NCI-H1436 treated with DMSO at 0.1 percent for 48 hours (cell line): Measurements from ENCODE around the gene IRF2BPL.
"Not testable (repeated sequence)": the region's sequence is repeated elsewhere in the genome, so short reads cannot be mapped to it uniquely, and the experiment has no call there.

Experiments
- DNase-seq: peaks from one replicate; lab custom pipeline; 2025; lab: John Stamatoyannopoulos, UW

IRF2BPL gene

GRCh38 chr14:77033622-77034589 is 5.4 kb upstream of the IRF2BPL start:
- no peak for DNase-seq

- DNase-seq, result peak; percentile 80
These were observed 4.5 kb upstream of the IRF2BPL start for GRCh38 chr14:77032844-77033621.

GRCh38 chr14:77032491-77032843 is 4.0 kb upstream of the IRF2BPL start:
- DNase-seq, result no peak

GRCh38 chr14:77031759-77032490 is 3.4 kb upstream of the IRF2BPL start:
- DNase-seq, result no peak

GRCh38 chr14:77027538-77028383 is 747 bp downstream of the IRF2BPL start:
- DNase-seq, result no peak

- DNase-seq, result no peak
These were observed 1.5 kb downstream of the IRF2BPL start for GRCh38 chr14:77026930-77027537.

- no peak for DNase-seq
These were observed 2.2 kb downstream of the IRF2BPL start for GRCh38 chr14:77026166-77026929.

- no peak for DNase-seq
These were observed 2.8 kb downstream of the IRF2BPL start for GRCh38 chr14:77025744-77026165.

GRCh38 chr14:77024171-77024691 is 4.3 kb downstream of the IRF2BPL start:
- DNase-seq, result peak; percentile 24

- peak; percentile 54 for DNase-seq
These were observed 5.2 kb downstream of the IRF2BPL start for GRCh38 chr14:77023001-77023996.

- DNase-seq, result no peak
These were observed 6.2 kb downstream of the IRF2BPL start for GRCh38 chr14:77022236-77022852.

- not testable (repeated sequence) for DNase-seq
These were observed 7.1 kb downstream of the IRF2BPL start for GRCh38 chr14:77021424-77021823.

GRCh38 chr14:77018785-77019184 is 9.7 kb downstream of the IRF2BPL start:
- DNase-seq, result no peak

- DNase-seq, result no peak
These were observed 10.8 kb downstream of the IRF2BPL start for GRCh38 chr14:77017666-77018065.

GRCh38 chr14:77014734-77015133 is 13.8 kb downstream of the IRF2BPL start:
- no peak for DNase-seq

- DNase-seq, result no peak
These were observed 14.4 kb downstream of the IRF2BPL start for GRCh38 chr14:77014004-77014604.

- DNase-seq, result no peak
These were observed 16.2 kb downstream of the IRF2BPL start for GRCh38 chr14:77012193-77012765.
